ENCODE results near the gene COPS8. TPM values are rescaled to one million over a fixed set of nuclear protein-coding genes. Genes with fewer than 3 reads are reported as not detected.

COPS8 gene
- total and polyA plus RNA-seq, 2 of the 4 experiments (the other 2 are of a cell fraction) = 47.0 to 64.9 TPM

DNA sequence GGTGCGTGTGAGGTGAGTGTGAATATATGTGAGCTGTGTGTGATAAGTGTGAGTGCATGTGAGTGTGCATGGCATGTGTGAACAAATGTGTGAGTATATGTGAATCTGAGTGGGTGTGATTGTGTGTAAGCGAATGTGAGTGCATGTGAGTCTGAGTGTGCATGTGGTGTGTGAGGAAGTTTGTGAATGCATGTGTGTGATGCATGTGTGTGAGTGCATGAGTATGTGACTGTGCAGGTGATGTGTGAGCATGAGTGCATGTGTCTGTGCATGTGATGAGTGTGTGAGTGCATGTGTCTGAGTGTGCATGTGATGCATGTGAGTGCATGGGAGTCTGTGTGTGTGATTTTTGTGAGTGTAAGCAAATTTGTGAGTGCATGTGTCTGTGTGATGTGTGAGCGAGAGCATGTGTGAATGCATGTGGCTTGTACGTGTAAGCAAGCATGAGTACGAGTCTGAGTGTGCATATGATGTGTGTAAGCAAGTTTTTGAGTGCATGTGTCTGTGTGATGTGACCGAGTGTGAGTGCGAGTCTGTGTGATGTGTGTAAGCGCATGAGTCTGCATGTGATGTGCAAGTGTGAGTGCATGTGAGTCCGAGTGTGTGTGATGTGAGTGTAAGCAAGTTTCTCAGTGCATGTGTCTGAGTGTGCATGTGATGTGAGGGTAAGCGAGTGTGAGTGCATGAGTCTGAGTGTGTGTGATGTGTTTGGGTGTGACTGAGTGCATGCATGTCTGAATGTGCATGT, 43.3 kb downstream of the COPS8 start:
- peak overlapping the region; percentile 91 for H2BK20ac ChIP-seq (ENCODE audit: low read depth, low read length)
- H3K27me3 ChIP-seq (ENCODE audit: control insufficient read depth, insufficient read depth, low read length) = no peaks in the 10 kb centered on the region
- H2AK9ac ChIP-seq (replicated peaks; ENCODE audit: low read depth, low read length, poor library complexity) = peak overlapping the region; percentile 84
- ChIA-PET CTCF (interaction anchor here (0.8 kb wide), 1 partner anchor 644 kb away, joined by 3 read pairs; no protein-coding TSS in a partner anchor), POLR2A (ENCODE audit: unreplicated experiment) (interaction anchor here (1.2 kb wide), 2 partner anchors 44 to 151 kb away, joined by 4 to 6 read pairs; partner anchors contain the start of gene COPS8)
- H3K27ac ChIP-seq (ENCODE audit: insufficient read depth, low read length) = peak overlapping the region; percentile 66; the same call in 1 of the 2 replicates
- H3K79me1 ChIP-seq (ENCODE audit: low read depth in 1 of 2, low read length in 2 of 2) = peaks cover 0 to 28% of the 10 kb centered on the region in 2 experiments; a peak in 3 of 4 replicates
- H3K4ac ChIP-seq (ENCODE audit: low read depth, low read length) = peak overlapping the region; percentile 95
- in situ Hi-C loops (cut with MboI; ENCODE audit: low sequenced_read_pairs) (no loop called here), dilution Hi-C loops (cut with HindIII; ENCODE audit: low sequenced_read_pairs, unreplicated experiment) (no loop called here), intact Hi-C loops (cut with micrococcal nuclease) (loop anchor here (10.0 kb wide), 1 partner anchor 346 kb away; no protein-coding TSS in a partner anchor)
- peak overlapping the region; percentile 66 for H3K18ac ChIP-seq (ENCODE audit: low read depth, low read length)
- peak overlapping the region; percentile 33; the same call in 2 of the 3 replicates for H2BK15ac ChIP-seq (ENCODE audit: low read depth, low read length)
- BruUV-seq (replicated peaks) = no TSS peak
- H3K36me3 ChIP-seq (ENCODE audit: control insufficient read depth, insufficient read depth, low read length) = no peaks in the 10 kb centered on the region
- peak overlapping the region; percentile 30 for H4K5ac ChIP-seq (ENCODE audit: low read depth, low read length)
- no peaks in the 10 kb centered on the region; the same call in 1 of the 2 replicates for H3K9me3 ChIP-seq (ENCODE audit: control insufficient read depth, insufficient read depth, low read length)
- H2AK5ac ChIP-seq (ENCODE audit: low read depth, low read length) = peak overlapping the region; percentile 86
- peak overlapping the region; percentile 29; the same call in 1 of the 2 replicates for H3K56ac ChIP-seq (ENCODE audit: extremely low read depth, insufficient read depth, low read length)
- peak overlapping the region; percentile 42 to 88 for H4K8ac ChIP-seq (ENCODE audit: low read depth in 2 of 2, low read length in 2 of 2)
- H2AFZ ChIP-seq (replicated peaks; ENCODE audit: low read length, poor library complexity) = no peak overlapping the region
- peak overlapping the region; percentile 9; the same call in 1 of the 2 replicates for H3K4me2 ChIP-seq (ENCODE audit: low read depth, low read length)
- H4K91ac ChIP-seq (ENCODE audit: insufficient read depth, low read depth, low read length) = peak overlapping the region; percentile 77
- H3K23ac ChIP-seq (ENCODE audit: low read depth, low read length) = peak overlapping the region; percentile 95
- H3K4me1 ChIP-seq (ENCODE audit: control insufficient read depth, insufficient read depth, low read length) = peaks cover 23% of the 10 kb centered on the region
- peak overlapping the region; percentile 95 for H3K14ac ChIP-seq (replicated peaks; ENCODE audit: low read depth, low read length)
- ATAC-seq (ENCODE audit: low read depth) = no peak
- no peaks in the 10 kb centered on the region for H4K20me1 ChIP-seq (ENCODE audit: insufficient read depth, low read length)
- WGBS, 2 experiments (ENCODE audit: extremely low coverage in 2 of 2, insufficient read length in 1 of 2) = 95 to 100% methylated on average over 1 to 10 of the region's 10 CpGs
- H2BK120ac ChIP-seq (ENCODE audit: low read depth, low read length) = peak overlapping the region; percentile 88
- H3K9me1 ChIP-seq (ENCODE audit: insufficient read depth, low read length) = peaks cover 29% of the 10 kb centered on the region
- no peak for DNase-seq
- H3K4me3 ChIP-seq (ENCODE audit: insufficient read depth, low read depth, low read length) = no peak overlapping the region
- H3K9ac ChIP-seq (ENCODE audit: low read depth, low read length) = peak overlapping the region; percentile 18; the same call in 1 of the 2 replicates
- H2BK5ac ChIP-seq (ENCODE audit: low read depth, low read length, poor library complexity, severe bottlenecking) = peak overlapping the region; percentile 92
- no peak for TF ChIP-seq MXI1 (IDR thresholded peaks at IDR 0.05; ENCODE audit: borderline replicate concordance, low read depth, low read length)
- no peak for TF ChIP-seq BHLHE40 (IDR thresholded peaks at IDR 0.05; ENCODE audit: low read depth, low read length)
- no peak for TF ChIP-seq SMC3 (IDR thresholded peaks at IDR 0.05; ENCODE audit: low read depth, low read length)
- no peak for TF ChIP-seq POLR2A (IDR thresholded peaks at IDR 0.05; ENCODE audit: low read depth, low read length)
- no peak for TF ChIP-seq NFE2L2 (IDR thresholded peaks at IDR 0.05; ENCODE audit: low read depth, low read length)
- no peak for TF ChIP-seq MAZ (IDR thresholded peaks at IDR 0.05; ENCODE audit: borderline replicate concordance, low read depth, low read length)
- TF ChIP-seq, protein P1, sequence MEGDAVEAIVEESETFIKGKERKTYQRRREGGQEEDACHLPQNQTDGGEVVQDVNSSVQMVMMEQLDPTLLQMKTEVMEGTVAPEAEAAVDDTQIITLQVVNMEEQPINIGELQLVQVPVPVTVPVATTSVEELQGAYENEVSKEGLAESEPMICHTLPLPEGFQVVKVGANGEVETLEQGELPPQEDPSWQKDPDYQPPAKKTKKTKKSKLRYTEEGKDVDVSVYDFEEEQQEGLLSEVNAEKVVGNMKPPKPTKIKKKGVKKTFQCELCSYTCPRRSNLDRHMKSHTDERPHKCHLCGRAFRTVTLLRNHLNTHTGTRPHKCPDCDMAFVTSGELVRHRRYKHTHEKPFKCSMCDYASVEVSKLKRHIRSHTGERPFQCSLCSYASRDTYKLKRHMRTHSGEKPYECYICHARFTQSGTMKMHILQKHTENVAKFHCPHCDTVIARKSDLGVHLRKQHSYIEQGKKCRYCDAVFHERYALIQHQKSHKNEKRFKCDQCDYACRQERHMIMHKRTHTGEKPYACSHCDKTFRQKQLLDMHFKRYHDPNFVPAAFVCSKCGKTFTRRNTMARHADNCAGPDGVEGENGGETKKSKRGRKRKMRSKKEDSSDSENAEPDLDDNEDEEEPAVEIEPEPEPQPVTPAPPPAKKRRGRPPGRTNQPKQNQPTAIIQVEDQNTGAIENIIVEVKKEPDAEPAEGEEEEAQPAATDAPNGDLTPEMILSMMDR (conservative IDR thresholded peaks at IDR 0.05; ENCODE audit: low read depth, low read length) = no peak
- no peak for TF ChIP-seq CEBPB (IDR thresholded peaks at IDR 0.05; ENCODE audit: low read depth, low read length)
- TF ChIP-seq FOS (IDR thresholded peaks at IDR 0.05; ENCODE audit: low read depth, low read length) = no peak
- TF ChIP-seq MAFK (IDR thresholded peaks at IDR 0.05; ENCODE audit: low read depth, low read length) = no peak
- TF ChIP-seq RFX5 (IDR thresholded peaks at IDR 0.05; ENCODE audit: low read depth, low read length) = no peak
- TF ChIP-seq, protein P2, sequence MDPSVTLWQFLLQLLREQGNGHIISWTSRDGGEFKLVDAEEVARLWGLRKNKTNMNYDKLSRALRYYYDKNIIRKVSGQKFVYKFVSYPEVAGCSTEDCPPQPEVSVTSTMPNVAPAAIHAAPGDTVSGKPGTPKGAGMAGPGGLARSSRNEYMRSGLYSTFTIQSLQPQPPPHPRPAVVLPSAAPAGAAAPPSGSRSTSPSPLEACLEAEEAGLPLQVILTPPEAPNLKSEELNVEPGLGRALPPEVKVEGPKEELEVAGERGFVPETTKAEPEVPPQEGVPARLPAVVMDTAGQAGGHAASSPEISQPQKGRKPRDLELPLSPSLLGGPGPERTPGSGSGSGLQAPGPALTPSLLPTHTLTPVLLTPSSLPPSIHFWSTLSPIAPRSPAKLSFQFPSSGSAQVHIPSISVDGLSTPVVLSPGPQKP (IDR thresholded peaks at IDR 0.05; ENCODE audit: borderline replicate concordance, low read depth, low read length) = no peak
- TF ChIP-seq, protein P3, sequence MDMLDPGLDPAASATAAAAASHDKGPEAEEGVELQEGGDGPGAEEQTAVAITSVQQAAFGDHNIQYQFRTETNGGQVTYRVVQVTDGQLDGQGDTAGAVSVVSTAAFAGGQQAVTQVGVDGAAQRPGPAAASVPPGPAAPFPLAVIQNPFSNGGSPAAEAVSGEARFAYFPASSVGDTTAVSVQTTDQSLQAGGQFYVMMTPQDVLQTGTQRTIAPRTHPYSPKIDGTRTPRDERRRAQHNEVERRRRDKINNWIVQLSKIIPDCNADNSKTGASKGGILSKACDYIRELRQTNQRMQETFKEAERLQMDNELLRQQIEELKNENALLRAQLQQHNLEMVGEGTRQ (IDR thresholded peaks at IDR 0.05; ENCODE audit: low read depth, low read length) = no peak
- no peak for TF ChIP-seq CHD1 (IDR thresholded peaks at IDR 0.05; ENCODE audit: low read depth, low read length)
